OCI-LY7 (cell line): ENCODE results near the gene LYZL6. TPM values are rescaled to one million over a fixed set of nuclear protein-coding genes. Genes with fewer than 3 reads are reported as not detected.

Experiments
- BruUV-seq: library from RNA; stranded (reverse); fragments of 400-500 nt; replicated peaks from 2 replicates; lab custom pipeline; 2021; lab: Mats Ljungman, UMichigan
- CTCF ChIA-PET: fragments of 300-600 bp; sonication (Branson Sonifier 250); formaldehyde crosslinking; loops from one replicate; lab custom pipeline; 2022; ENCODE audit warnings: antibody characterized with exemption; ENCODE audit not compliant: unreplicated experiment; lab: Charles Lee
- POLR2A ChIA-PET: fragments of 300-600 bp; sonication (Branson Sonifier 250); formaldehyde crosslinking; loops from one replicate; lab custom pipeline; 2022; ENCODE audit warnings: antibody characterized with exemption; lab: Charles Lee
- DNase-seq: peaks from one replicate; pipeline ENCODE4 v3.0.0-alpha.2; 2015; ENCODE audit warnings: low spot score
- H2AFZ ChIP-seq: fragments of 200-600 bp; sonication (generic), shearing (Covaris generic); 2 replicates; pipeline ENCODE4 v1.6.1; 2014; ENCODE audit warnings: mild to moderate bottlenecking, antibody characterized with exemption, low read length, moderate library complexity
- H3K27ac ChIP-seq: fragments of 200-600 bp; sonication (generic); 2 replicates; pipeline ENCODE4 v1.5.1; 2014; ENCODE audit warnings: mixed run types, low read depth, mild to moderate bottlenecking, moderate library complexity, low read length, inconsistent platforms; ENCODE audit not compliant: poor library complexity, severe bottlenecking
- H3K36me3 ChIP-seq: fragments of 200-600 bp; sonication (generic); 2 replicates; pipeline ENCODE4 v1.6.1; 2014; ENCODE audit warnings: mild to moderate bottlenecking, antibody characterized with exemption, low read length, moderate library complexity, mixed read lengths; ENCODE audit not compliant: insufficient read depth
- H3K4me1 ChIP-seq: fragments of 200-600 bp; sonication (generic); 2 replicates; pipeline ENCODE4 v1.5.1; 2014; ENCODE audit warnings: mild to moderate bottlenecking, low read length; ENCODE audit not compliant: insufficient read depth, poor library complexity, severe bottlenecking
- H3K4me2 ChIP-seq: fragments of 200-600 bp; sonication (generic); 2 replicates; pipeline ENCODE4 v1.6.1; 2014; ENCODE audit warnings: mild to moderate bottlenecking, low read length
- H3K4me3 ChIP-seq: fragments of 200-600 bp; sonication (generic); 2 replicates; pipeline ENCODE4 v1.5.1; 2014; ENCODE audit warnings: mild to moderate bottlenecking, low read depth, low read length; ENCODE audit not compliant: poor library complexity, severe bottlenecking
- H3K79me2 ChIP-seq: fragments of 200-600 bp; sonication (generic); 2 replicates; pipeline ENCODE4 v1.6.1; 2016; ENCODE audit warnings: low read depth, mild to moderate bottlenecking, low read length, moderate library complexity, mixed read lengths; ENCODE audit not compliant: insufficient read depth
- H3K9me2 ChIP-seq: fragments of 200-600 bp; sonication (generic); 2 replicates; pipeline ENCODE4 v1.6.1; 2016; ENCODE audit warnings: mild to moderate bottlenecking, low read length, mixed read lengths; ENCODE audit not compliant: insufficient read depth
- H3K9me3 ChIP-seq: fragments of 200-600 bp; sonication (generic); 2 replicates; pipeline ENCODE4 v1.6.1; 2014; ENCODE audit warnings: mild to moderate bottlenecking, mixed run types, low read length, mixed read lengths
- H4K20me1 ChIP-seq: fragments of 200-600 bp; sonication (generic); 2 replicates; pipeline ENCODE4 v1.6.1; 2014; ENCODE audit warnings: mild to moderate bottlenecking, antibody characterized with exemption, low read length, moderate library complexity, mixed read lengths; ENCODE audit not compliant: insufficient read depth
- CTCF ChIP-seq: fragments of 200-600 bp; sonication (generic); conservative IDR thresholded peaks from 2 replicates; pipeline ENCODE4 v1.5.1; 2014; ENCODE audit warnings: mild to moderate bottlenecking, antibody characterized with exemption, low read length, moderate library complexity, mixed read lengths
- EZH2phosphoT487 ChIP-seq: fragments of 200-600 bp; sonication (generic); IDR thresholded peaks from 2 replicates; pipeline ENCODE4 v1.6.1; 2018; ENCODE audit warnings: low read depth, borderline replicate concordance, mild to moderate bottlenecking, mixed run types, antibody characterized with exemption, low read length, moderate library complexity, mixed read lengths
- intact Hi-C: fragments of 100-400 bp; cut with micrococcal nuclease; formaldehyde crosslinking; loops from one replicate; pipeline ENCODE4 v1.10.0; 2022; ENCODE audit not compliant: unreplicated experiment
- total RNA-seq, 2 experiments: library from RNA; depleted of rRNA in 1 of 2; stranded (reverse); fragments of >200 nt in 1 of 2; shearing (Covaris generic) in 1 of 2; gene quantifications; 2 replicates each; pipeline ENCODE4 v1.2.3, GENCODE V29; 2014 to 2022

Gene LYZL6
- total RNA-seq, 2 experiments from 2014 or later, result not detected

GRCh38 chr17:35936063-35936462 is 7.5 kb downstream of the LYZL6 start:
- CTCF ChIA-PET, result no interaction called here
- POLR2A ChIA-PET, result no interaction called here

GRCh38 chr17:35934760-35935159 is 8.8 kb downstream of the LYZL6 start:
- POLR2A ChIA-PET, result no interaction called here

More at GRCh38 chr17:35936063-35936462, 7.5 kb downstream of the LYZL6 start:
- no peaks in the 10 kb centered on the region for H3K9me3 ChIP-seq
- no peak overlapping the region for H3K4me3 ChIP-seq
- no peak for TF ChIP-seq EZH2phosphoT487
- no peak for TF ChIP-seq CTCF
- no peak overlapping the region for H3K27ac ChIP-seq
- no peaks in the 10 kb centered on the region for H3K36me3 ChIP-seq
- no peaks in the 10 kb centered on the region for H3K4me1 ChIP-seq
- no peaks in the 10 kb centered on the region for H4K20me1 ChIP-seq
- intact Hi-C loops, result no loop called here
- H3K9me2 ChIP-seq, result no peaks in the 10 kb centered on the region
- no peak overlapping the region for H2AFZ ChIP-seq
- no peak for DNase-seq
- H3K79me2 ChIP-seq, result no peaks in the 10 kb centered on the region
- BruUV-seq, result no TSS peak
- no peak overlapping the region for H3K4me2 ChIP-seq

GRCh38 chr17:35932586-35932985 is 10.9 kb downstream of the LYZL6 start:
- H3K36me3 ChIP-seq, result no peaks in the 10 kb centered on the region
- intact Hi-C loops, result no loop called here
- no TSS peak for BruUV-seq

More at GRCh38 chr17:35934760-35935159, 8.8 kb downstream of the LYZL6 start:
- TF ChIP-seq EZH2phosphoT487 (no peak), CTCF (no peak)
- CTCF ChIA-PET, result no interaction called here
- intact Hi-C loops, result no loop called here
- Histone ChIP-seq H3K36me3 (no peaks in the 10 kb centered on the region), H3K9me3 (no peaks in the 10 kb centered on the region), H4K20me1 (no peaks in the 10 kb centered on the region), H3K79me2 (no peaks in the 10 kb centered on the region), H3K4me3 (no peak overlapping the region), H3K4me1 (peaks cover 6% of the 10 kb centered on the region), H2AFZ (no peak overlapping the region), H3K9me2 (no peaks in the 10 kb centered on the region), H3K27ac (no peak overlapping the region), H3K4me2 (no peak overlapping the region)
- BruUV-seq, result no TSS peak
- no peak for DNase-seq

More at GRCh38 chr17:35932586-35932985, 10.9 kb downstream of the LYZL6 start:
- no peak for DNase-seq
- TF ChIP-seq CTCF (no peak), EZH2phosphoT487 (no peak)
- H3K27ac ChIP-seq, result no peak overlapping the region
- H4K20me1 ChIP-seq, result no peaks in the 10 kb centered on the region
- ChIA-PET POLR2A (no interaction called here), CTCF (no interaction called here)
- H2AFZ ChIP-seq, result no peak overlapping the region
- no peaks in the 10 kb centered on the region for H3K79me2 ChIP-seq
- H3K9me2 ChIP-seq, result no peaks in the 10 kb centered on the region
- no peak overlapping the region for H3K4me3 ChIP-seq
- H3K4me1 ChIP-seq, result peaks cover 7% of the 10 kb centered on the region
- H3K4me2 ChIP-seq, result no peak overlapping the region
- H3K9me3 ChIP-seq, result no peaks in the 10 kb centered on the region
